NCI-H187 (cell line): ENCODE data around the gene IL7R.
"Not testable (repeated sequence)": the region's sequence is repeated elsewhere in the genome, so short reads cannot be mapped to it uniquely, and the experiment has no call there.

Source experiments
- DNase-seq, 2 experiments: peaks; one replicate each; lab custom pipeline; 2025; lab: John Stamatoyannopoulos, UW

Gene IL7R

GRCh38 chr5:35876454-35876853 is 19.8 kb downstream of the IL7R start:
- no peak for DNase-seq

GRCh38 chr5:35876922-35877321 is 20.2 kb downstream of the IL7R start:
- DNase-seq, result no peak

GRCh38 chr5:35877655-35878054 is 21.0 kb downstream of the IL7R start:
- no peak for DNase-seq

- no peak for DNase-seq
Measured at GRCh38 chr5:35878079-35878478, 21.4 kb downstream of the IL7R start.

GRCh38 chr5:35879096-35879495 is 22.4 kb downstream of the IL7R start:
- DNase-seq, result no peak

GRCh38 chr5:35879649-35880048 is 23.0 kb downstream of the IL7R start:
- DNase-seq, result no peak

GRCh38 chr5:35880156-35880555 is 23.5 kb downstream of the IL7R start:
- no peak for DNase-seq

GRCh38 chr5:35881758-35882157 is 25.1 kb downstream of the IL7R start:
- no peak for DNase-seq

GRCh38 chr5:35884191-35884769 is 27.6 kb downstream of the IL7R start:
- DNase-seq, result no peak

GRCh38 chr5:35884773-35885172 is 28.1 kb downstream of the IL7R start:
- DNase-seq, result no peak

- DNase-seq, result no peak
Measured at GRCh38 chr5:35886381-35886780, 29.7 kb downstream of the IL7R start.

- DNase-seq, result no peak
Measured at GRCh38 chr5:35887321-35888100, 30.8 kb downstream of the IL7R start.

- no peak for DNase-seq
Measured at GRCh38 chr5:35890021-35891020, 33.6 kb downstream of the IL7R start.

GRCh38 chr5:35892799-35893198 is 36.1 kb downstream of the IL7R start:
- DNase-seq, result not testable (repeated sequence)

GRCh38 chr5:35894131-35894530 is 37.4 kb downstream of the IL7R start:
- no peak for DNase-seq

- DNase-seq, result no peak
Measured at GRCh38 chr5:35898952-35899660, 42.4 kb downstream of the IL7R start.

- no peak for DNase-seq
Measured at GRCh38 chr5:35899800-35900199, 43.1 kb downstream of the IL7R start.

- no peak for DNase-seq
Measured at GRCh38 chr5:35900972-35901695, 44.4 kb downstream of the IL7R start.

- DNase-seq, result no peak
Measured at GRCh38 chr5:35902046-35902672, 45.5 kb downstream of the IL7R start.

- DNase-seq, result no peak
Measured at GRCh38 chr5:35903631-35904203, 47.0 kb downstream of the IL7R start.
